ENCODE measurements around the gene PDE4D. TPM values are rescaled to one million over a fixed set of nuclear protein-coding genes. Genes with fewer than 3 reads are reported as not detected.
A peak's percentile ranks its signal among the peaks of the same experiment; 100 is the strongest.

PDE4D gene
- total and polyA plus RNA-seq, 11 donors = 5.2 to 68.3 (median 42.1) TPM

DNA sequence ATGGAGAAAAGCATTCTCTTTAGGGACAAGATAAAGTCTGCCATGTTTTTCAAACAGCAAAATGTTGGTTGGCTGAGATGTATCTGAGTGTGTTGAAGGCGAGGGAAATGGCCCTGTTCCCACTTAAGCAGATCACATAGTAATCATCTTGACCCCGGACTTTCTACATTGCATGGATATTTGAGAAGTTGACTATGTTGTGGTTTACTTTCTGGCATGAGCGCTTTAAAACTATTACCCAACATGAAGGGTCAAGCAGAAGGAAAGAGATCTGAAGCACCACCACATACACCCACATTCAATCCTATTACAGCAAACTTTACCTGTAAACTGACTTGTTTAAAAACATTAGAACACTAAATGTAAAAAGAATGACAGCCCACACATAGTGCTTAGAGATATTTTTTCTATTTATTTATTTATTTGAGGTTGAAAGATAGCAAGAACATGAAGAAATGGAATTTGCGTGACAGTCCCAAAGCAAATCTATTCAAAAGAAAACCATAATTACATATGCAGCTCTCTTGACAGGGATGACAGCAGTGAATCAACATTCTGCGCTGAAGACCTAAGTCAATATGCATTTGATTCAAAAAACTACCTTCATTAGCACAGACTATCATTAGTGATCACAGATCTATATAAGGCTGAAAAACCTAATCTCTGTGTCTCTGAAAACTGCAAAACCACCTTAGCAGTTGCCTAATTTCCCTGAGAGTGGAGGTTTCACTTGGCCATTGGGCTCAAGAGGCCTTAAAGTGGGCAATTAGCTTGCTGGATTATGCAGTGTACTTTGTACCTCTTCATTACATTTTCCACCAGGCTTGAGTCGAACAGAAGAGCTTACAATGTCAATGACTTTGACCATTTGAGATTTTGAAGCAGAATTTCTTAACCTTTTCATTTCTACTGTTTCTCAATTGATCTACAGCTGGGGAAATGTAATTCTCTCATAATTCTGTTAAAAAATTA, 195.0 kb downstream of the PDE4D start:
- no peak for ATAC-seq

DNA sequence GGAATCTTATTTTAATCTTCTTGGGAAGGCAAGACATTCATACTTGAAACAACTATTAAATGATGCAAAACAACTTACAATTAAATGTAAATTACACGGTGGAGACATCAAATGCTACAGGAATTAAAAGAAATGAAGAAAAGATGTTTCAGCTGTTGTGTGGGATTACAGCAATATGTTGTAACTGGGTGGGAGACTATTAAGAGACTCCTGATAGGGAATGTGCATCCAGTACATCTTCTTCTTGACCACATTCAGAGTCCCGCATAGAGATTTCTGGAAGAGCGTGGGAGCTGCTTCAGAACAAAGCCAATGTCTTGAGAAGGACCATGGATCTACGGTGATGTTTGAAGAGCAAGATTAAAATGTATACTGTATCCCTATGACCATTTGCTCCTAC, 199.1 kb downstream of the PDE4D start:
- 90 to 93% (median 91%) methylated on average over 4 of the region's 4 CpGs for WGBS, 4 donors
- TF ChIP-seq, protein P1, sequence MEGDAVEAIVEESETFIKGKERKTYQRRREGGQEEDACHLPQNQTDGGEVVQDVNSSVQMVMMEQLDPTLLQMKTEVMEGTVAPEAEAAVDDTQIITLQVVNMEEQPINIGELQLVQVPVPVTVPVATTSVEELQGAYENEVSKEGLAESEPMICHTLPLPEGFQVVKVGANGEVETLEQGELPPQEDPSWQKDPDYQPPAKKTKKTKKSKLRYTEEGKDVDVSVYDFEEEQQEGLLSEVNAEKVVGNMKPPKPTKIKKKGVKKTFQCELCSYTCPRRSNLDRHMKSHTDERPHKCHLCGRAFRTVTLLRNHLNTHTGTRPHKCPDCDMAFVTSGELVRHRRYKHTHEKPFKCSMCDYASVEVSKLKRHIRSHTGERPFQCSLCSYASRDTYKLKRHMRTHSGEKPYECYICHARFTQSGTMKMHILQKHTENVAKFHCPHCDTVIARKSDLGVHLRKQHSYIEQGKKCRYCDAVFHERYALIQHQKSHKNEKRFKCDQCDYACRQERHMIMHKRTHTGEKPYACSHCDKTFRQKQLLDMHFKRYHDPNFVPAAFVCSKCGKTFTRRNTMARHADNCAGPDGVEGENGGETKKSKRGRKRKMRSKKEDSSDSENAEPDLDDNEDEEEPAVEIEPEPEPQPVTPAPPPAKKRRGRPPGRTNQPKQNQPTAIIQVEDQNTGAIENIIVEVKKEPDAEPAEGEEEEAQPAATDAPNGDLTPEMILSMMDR (IDR thresholded peaks at IDR 0.05) = no peak
- TF ChIP-seq POLR2A (IDR thresholded peaks at IDR 0.05) = no peak

More for the DNA sequence above, 195.0 kb downstream of the PDE4D start:
- Histone ChIP-seq H3K36me3 (no peaks in the 10 kb centered on the region), H3K4me1 (no peaks in the 10 kb centered on the region), H3K27ac (no peak overlapping the region), H3K4me3 (no peak overlapping the region), H3K27me3 (no peaks in the 10 kb centered on the region), H3K9me3 (no peaks in the 10 kb centered on the region)
- intact Hi-C loops (cut with DNase I) = no loop called here
- WGBS, 4 donors = 85 to 97% (median 93%) methylated on average over 6 of the region's 6 CpGs
- no peak for TF ChIP-seq POLR2A (IDR thresholded peaks at IDR 0.05)
- TF ChIP-seq, protein P1 (IDR thresholded peaks at IDR 0.05) = no peak
- DNase-seq = no peak

DNA sequence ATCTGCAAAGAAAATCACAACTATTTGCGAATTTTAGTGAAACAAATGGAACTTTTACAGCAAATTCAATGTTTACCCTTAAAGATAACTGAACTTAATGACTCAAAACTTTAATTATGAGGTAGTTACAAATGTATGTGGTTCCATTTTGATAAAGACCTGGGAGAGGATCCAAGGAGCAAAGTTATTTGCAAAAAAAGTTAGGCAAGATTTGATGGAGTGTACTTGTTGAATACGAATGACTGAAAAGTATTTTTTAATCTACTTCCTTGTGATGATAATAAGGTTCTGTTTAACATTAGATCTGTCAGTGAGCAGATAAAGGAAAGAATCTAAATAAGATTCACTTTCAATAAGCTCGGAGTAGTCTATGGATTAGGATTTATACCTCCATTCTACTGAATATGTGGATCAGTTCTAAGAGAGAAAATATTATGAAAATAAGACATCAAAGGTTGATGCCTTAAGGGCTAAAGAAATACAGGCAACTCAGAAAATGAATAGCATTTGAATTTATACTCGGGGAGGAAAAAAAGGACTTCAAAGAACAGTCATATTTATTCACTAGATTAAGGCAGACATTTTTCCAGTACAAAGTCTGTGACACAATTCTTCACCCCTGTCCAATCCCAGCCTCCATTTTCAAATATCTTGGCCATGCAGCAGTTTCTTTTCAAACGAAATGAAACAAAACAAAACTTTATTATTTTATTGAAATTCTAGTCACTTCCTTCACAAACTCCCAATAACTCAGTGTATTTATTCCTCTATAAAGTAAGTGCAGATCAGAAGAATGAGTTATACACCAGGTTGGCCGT, 199.8 kb downstream of the PDE4D start:
- H3K4me1 ChIP-seq = no peaks in the 10 kb centered on the region
- ATAC-seq (no peak), DNase-seq (no peak)
- peaks cover 0 to 6% (median 0%) of the 10 kb centered on the region in 12 donors for H3K9me3 ChIP-seq
- no peaks in the 10 kb centered on the region for H3K27me3 ChIP-seq
- WGBS, 4 donors = 49 to 55% (median 53%) methylated on average over 6 of the region's 6 CpGs
- TF ChIP-seq, protein P1 (IDR thresholded peaks at IDR 0.05) = no peak
- TF ChIP-seq POLR2A (IDR thresholded peaks at IDR 0.05) = no peak
- no peak overlapping the region for H3K4me3 ChIP-seq
- H3K27ac ChIP-seq = no peak overlapping the region
- intact Hi-C loops (cut with DNase I) = no loop called here
- H3K36me3 ChIP-seq = no peaks in the 10 kb centered on the region

More for the DNA sequence above, 199.1 kb downstream of the PDE4D start:
- H3K36me3 ChIP-seq = no peaks in the 10 kb centered on the region
- intact Hi-C loops (cut with DNase I) = no loop called here
- no peaks in the 10 kb centered on the region for H3K4me1 ChIP-seq
- H3K4me3 ChIP-seq = no peak overlapping the region
- H3K27me3 ChIP-seq = no peaks in the 10 kb centered on the region
- H3K27ac ChIP-seq = no peak overlapping the region
- peaks cover 0 to 6% (median 0%) of the 10 kb centered on the region in 12 donors for H3K9me3 ChIP-seq
- DNase-seq (no peak), ATAC-seq (no peak)

DNA sequence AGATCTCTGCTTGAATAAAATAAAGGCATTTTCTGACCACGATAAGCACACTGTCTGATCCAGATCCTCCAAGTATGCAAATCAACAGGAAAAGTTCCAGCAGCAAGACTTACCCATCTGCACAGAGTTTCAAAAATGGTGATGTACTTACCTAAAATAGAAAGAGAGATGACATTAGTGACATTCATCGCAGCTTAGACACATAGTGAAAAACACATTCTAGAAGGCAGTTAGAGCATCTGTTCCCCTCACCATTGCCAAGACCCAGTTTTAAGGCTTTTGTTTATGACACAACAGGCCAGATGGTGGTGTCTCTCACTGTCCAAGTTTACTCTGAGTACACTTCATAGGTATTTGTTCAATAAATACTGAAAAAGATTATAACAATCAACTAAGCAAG, 207.7 kb downstream of the PDE4D start:
- H3K36me3 ChIP-seq = no peaks in the 10 kb centered on the region
- H3K4me3 ChIP-seq = no peak overlapping the region
- H3K27ac ChIP-seq = peak overlapping the region in 1 of 12 donors; percentile 55
- intact Hi-C loops (cut with DNase I) = no loop called here
- no peak for ATAC-seq
- 72 to 80% (median 75%) methylated on average over 2 of the region's 2 CpGs for WGBS, 4 donors
- TF ChIP-seq, protein P1 (IDR thresholded peaks at IDR 0.05) = no peak
- TF ChIP-seq POLR2A (IDR thresholded peaks at IDR 0.05) = no peak
- no peaks in the 10 kb centered on the region for H3K27me3 ChIP-seq
- no peak for DNase-seq
- no peaks in the 10 kb centered on the region for H3K4me1 ChIP-seq
- peaks cover 0 to 6% (median 0%) of the 10 kb centered on the region in 12 donors for H3K9me3 ChIP-seq

Measured in heart left ventricle (tissue), 16 donors.